ENCODE results near the gene MLLT1. TPM values are rescaled to one million over a fixed set of nuclear protein-coding genes. Genes with fewer than 3 reads are reported as not detected.

The MLLT1 gene
- total and polyA plus RNA-seq, 10 of the 15 experiments (the other 5 are each of a cell fraction or from before 2014, with no cell fraction given) = 0.16 to 61.1 (median 8.5) TPM

GRCh38 chr19:6259312-6259861 lies 20.4 kb downstream of the MLLT1 start:
- SMC1A ChIA-PET (ENCODE audit: uncharacterized antibody, unreplicated experiment) = no interaction called here
- CTCF ChIA-PET = no interaction called here
- RAD21 ChIA-PET (ENCODE audit: unreplicated experiment) = interaction anchor here (0.7 kb wide), 1 partner anchor 73 kb away, joined by 4 read pairs; no protein-coding TSS in a partner anchor
- BruUV-seq (replicated peaks) = TSS peak; percentile 36
- ATAC-seq (no peak), FAIRE-seq (no peak), DNase-seq (ENCODE audit: low read depth, low spot score) (no peak)
- Histone ChIP-seq H4K20me1 (ENCODE audit: control insufficient read depth, insufficient read depth) (no peaks in the 10 kb centered on the region), H3K4me2 (ENCODE audit: control insufficient read depth, insufficient read depth) (no peak overlapping the region), H3K9ac (ENCODE audit: control insufficient read depth, insufficient read depth, low read length) (no peak overlapping the region), H3K27me3 (replicated peaks in 1 of 2; ENCODE audit: control insufficient read depth in 2 of 2, insufficient read depth in 2 of 2, low read length in 1 of 2) (no peaks in the 10 kb centered on the region; a peak in 1 of 4 replicates), H3K79me2 (ENCODE audit: control insufficient read depth, insufficient read depth, low read length) (peaks cover 10% of the 10 kb centered on the region), H3K9me3 (replicated peaks; ENCODE audit: control insufficient read depth, insufficient read depth, low read length) (peaks cover 2% of the 10 kb centered on the region; the same call in 1 of the 3 replicates), H2AFZ (ENCODE audit: control insufficient read depth, low read depth, low read length) (no peak overlapping the region), H3K4me3 (no peak overlapping the region), H3K27ac (ENCODE audit: control insufficient read depth, insufficient read depth) (no peak overlapping the region), H3K36me3 (ENCODE audit: control insufficient read depth in 2 of 2, insufficient read depth in 2 of 2, low read length in 1 of 2) (peaks cover 12 to 35% of the 10 kb centered on the region in 2 experiments), H3K4me1 (ENCODE audit: control insufficient read depth, insufficient read depth, low read length) (peaks cover 22% of the 10 kb centered on the region)
- in situ Hi-C loops (cut with MboI) = no loop called here
- intact Hi-C loops (cut with micrococcal nuclease; ENCODE audit: unreplicated experiment) = no loop called here
- POLR2A ChIA-PET = no interaction called here
- no peak for TF ChIP-seq RUNX3 (IDR thresholded peaks at IDR 0.05; ENCODE audit: low read length)
- no peak for TF ChIP-seq IRF5 (IDR thresholded peaks at IDR 0.05; ENCODE audit: borderline replicate concordance)
- no peak for TF ChIP-seq MXI1 (IDR thresholded peaks at IDR 0.05; ENCODE audit: low read depth, low read length)
- TF ChIP-seq TARDBP (IDR thresholded peaks at IDR 0.05; ENCODE audit: borderline replicate concordance) = no peak
- no peak for TF ChIP-seq SMC3 (IDR thresholded peaks at IDR 0.05; ENCODE audit: borderline replicate concordance, low read length)
- TF ChIP-seq FOXM1 (IDR thresholded peaks at IDR 0.05; ENCODE audit: low read depth, low read length) = no peak
- TF ChIP-seq, protein P1, sequence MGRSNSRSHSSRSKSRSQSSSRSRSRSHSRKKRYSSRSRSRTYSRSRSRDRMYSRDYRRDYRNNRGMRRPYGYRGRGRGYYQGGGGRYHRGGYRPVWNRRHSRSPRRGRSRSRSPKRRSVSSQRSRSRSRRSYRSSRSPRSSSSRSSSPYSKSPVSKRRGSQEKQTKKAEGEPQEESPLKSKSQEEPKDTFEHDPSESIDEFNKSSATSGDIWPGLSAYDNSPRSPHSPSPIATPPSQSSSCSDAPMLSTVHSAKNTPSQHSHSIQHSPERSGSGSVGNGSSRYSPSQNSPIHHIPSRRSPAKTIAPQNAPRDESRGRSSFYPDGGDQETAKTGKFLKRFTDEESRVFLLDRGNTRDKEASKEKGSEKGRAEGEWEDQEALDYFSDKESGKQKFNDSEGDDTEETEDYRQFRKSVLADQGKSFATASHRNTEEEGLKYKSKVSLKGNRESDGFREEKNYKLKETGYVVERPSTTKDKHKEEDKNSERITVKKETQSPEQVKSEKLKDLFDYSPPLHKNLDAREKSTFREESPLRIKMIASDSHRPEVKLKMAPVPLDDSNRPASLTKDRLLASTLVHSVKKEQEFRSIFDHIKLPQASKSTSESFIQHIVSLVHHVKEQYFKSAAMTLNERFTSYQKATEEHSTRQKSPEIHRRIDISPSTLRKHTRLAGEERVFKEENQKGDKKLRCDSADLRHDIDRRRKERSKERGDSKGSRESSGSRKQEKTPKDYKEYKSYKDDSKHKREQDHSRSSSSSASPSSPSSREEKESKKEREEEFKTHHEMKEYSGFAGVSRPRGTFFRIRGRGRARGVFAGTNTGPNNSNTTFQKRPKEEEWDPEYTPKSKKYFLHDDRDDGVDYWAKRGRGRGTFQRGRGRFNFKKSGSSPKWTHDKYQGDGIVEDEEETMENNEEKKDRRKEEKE (IDR thresholded peaks at IDR 0.05) = no peak
- TF ChIP-seq, protein P2, sequence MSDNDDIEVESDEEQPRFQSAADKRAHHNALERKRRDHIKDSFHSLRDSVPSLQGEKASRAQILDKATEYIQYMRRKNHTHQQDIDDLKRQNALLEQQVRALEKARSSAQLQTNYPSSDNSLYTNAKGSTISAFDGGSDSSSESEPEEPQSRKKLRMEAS (IDR thresholded peaks at IDR 0.05; ENCODE audit: low read depth, low read length) = no peak
- TF ChIP-seq IKZF2 (IDR thresholded peaks at IDR 0.05) = no peak
- TF ChIP-seq ATF3 (IDR thresholded peaks at IDR 0.05; ENCODE audit: borderline replicate concordance, extremely low read depth, low read depth, low read length) = no peak
- no peak for TF ChIP-seq TCF7 (IDR thresholded peaks at IDR 0.05; ENCODE audit: borderline replicate concordance)
- TF ChIP-seq CEBPB (IDR thresholded peaks at IDR 0.05; ENCODE audit: borderline replicate concordance in 1 of 2, low read depth in 2 of 2, low read length in 2 of 2) = no peak
- TF ChIP-seq ZNF622 (IDR thresholded peaks at IDR 0.05) = no peak
- over 99% methylated on average over 12 of the region's 12 CpGs for WGBS (ENCODE audit: insufficient coverage, insufficient replicate concordance, low lambda C conversion rate, missing lambda C conversion rate)
